Stomach smooth muscle (tissue), 2 donors: ENCODE measurements around the gene CWC15.
"Not testable (repeated sequence)": the region's sequence is repeated elsewhere in the genome, so short reads cannot be mapped to it uniquely, and the experiment has no call there.

ENCODE experiments used
- H3K27ac ChIP-seq: one replicate; pipeline ENCODE4 v1.7.0; 2013; ENCODE audit warnings: mild to moderate bottlenecking, low read length, inconsistent platforms
- H3K27me3 ChIP-seq, 2 donors: one replicate each; pipeline ENCODE4 v1.7.0; 2013; ENCODE audit warnings: low read length in 2 of 2; ENCODE audit not compliant: insufficient read depth in 2 of 2, control insufficient read depth in 1 of 2
- H3K36me3 ChIP-seq, 2 donors: one replicate each; pipeline ENCODE4 v1.7.0; 2013; ENCODE audit warnings: low read length in 2 of 2; ENCODE audit not compliant: control insufficient read depth in 2 of 2, insufficient read depth in 2 of 2
- H3K4me1 ChIP-seq: one replicate; pipeline ENCODE4 v1.7.0; 2013; ENCODE audit warnings: low read length; ENCODE audit not compliant: control insufficient read depth, insufficient read depth
- H3K4me3 ChIP-seq, 2 donors: one replicate each; pipeline ENCODE4 v1.7.0; 2013; ENCODE audit warnings: low read length in 2 of 2
- H3K9ac ChIP-seq, 2 donors: one replicate each; pipeline ENCODE4 v1.7.0; 2013; ENCODE audit warnings: low read length in 2 of 2, mild to moderate bottlenecking in 1 of 2
- H3K9me3 ChIP-seq, 2 donors: one replicate each; pipeline ENCODE4 v1.7.0; 2013; ENCODE audit warnings: low read length in 2 of 2; ENCODE audit not compliant: control insufficient read depth in 2 of 2
- donor health status: healthy.
- donor health status: Pancreatic carcinoma.

CWC15 gene

GRCh38 chr11:94920311-94920710 is 53.0 kb downstream of the CWC15 start:
- Histone ChIP-seq H3K4me3 (no peak overlapping the region), H3K9ac (no peak overlapping the region), H3K36me3 (no peaks in the 10 kb centered on the region), H3K27ac (no peak overlapping the region), H3K27me3 (no peaks in the 10 kb centered on the region), H3K4me1 (peaks cover 3% of the 10 kb centered on the region), H3K9me3 (no peaks in the 10 kb centered on the region)

GRCh38 chr11:94913718-94914394 is 59.5 kb downstream of the CWC15 start:
- not testable (repeated sequence) for H3K4me3 ChIP-seq, H3K9me3 ChIP-seq, H3K4me1 ChIP-seq, H3K9ac ChIP-seq, H3K27me3 ChIP-seq, H3K36me3 ChIP-seq, H3K27ac ChIP-seq

- Histone ChIP-seq H3K4me3 (no peak overlapping the region), H3K9ac (no peak overlapping the region), H3K27me3 (no peaks in the 10 kb centered on the region), H3K27ac (no peak overlapping the region), H3K4me1 (no peaks in the 10 kb centered on the region), H3K36me3 (peaks cover 0 to 4% of the 10 kb centered on the region in 2 donors), H3K9me3 (no peaks in the 10 kb centered on the region)
These were observed 60.5 kb downstream of the CWC15 start for GRCh38 chr11:94912806-94913205.
